Umbilical cord (tissue), 2 donors: ENCODE measurements around the gene HS3ST1. TPM values are rescaled to one million over a fixed set of nuclear protein-coding genes. Genes with fewer than 3 reads are reported as not detected.

Experiments used
- DNase-seq: peaks from one replicate; pipeline ENCODE4 v3.0.0-alpha.2; 2015; ENCODE audit warnings: low spot score
- total RNA-seq: library from RNA; depleted of rRNA; stranded (reverse); fragments of >200 nt; gene quantifications from one replicate; pipeline ENCODE4 v1.2.3, GENCODE V29; 2014; ENCODE audit warnings: low replicate concordance; ENCODE audit not compliant: insufficient read depth

Gene HS3ST1
- 2.4 TPM for total RNA-seq

DNA sequence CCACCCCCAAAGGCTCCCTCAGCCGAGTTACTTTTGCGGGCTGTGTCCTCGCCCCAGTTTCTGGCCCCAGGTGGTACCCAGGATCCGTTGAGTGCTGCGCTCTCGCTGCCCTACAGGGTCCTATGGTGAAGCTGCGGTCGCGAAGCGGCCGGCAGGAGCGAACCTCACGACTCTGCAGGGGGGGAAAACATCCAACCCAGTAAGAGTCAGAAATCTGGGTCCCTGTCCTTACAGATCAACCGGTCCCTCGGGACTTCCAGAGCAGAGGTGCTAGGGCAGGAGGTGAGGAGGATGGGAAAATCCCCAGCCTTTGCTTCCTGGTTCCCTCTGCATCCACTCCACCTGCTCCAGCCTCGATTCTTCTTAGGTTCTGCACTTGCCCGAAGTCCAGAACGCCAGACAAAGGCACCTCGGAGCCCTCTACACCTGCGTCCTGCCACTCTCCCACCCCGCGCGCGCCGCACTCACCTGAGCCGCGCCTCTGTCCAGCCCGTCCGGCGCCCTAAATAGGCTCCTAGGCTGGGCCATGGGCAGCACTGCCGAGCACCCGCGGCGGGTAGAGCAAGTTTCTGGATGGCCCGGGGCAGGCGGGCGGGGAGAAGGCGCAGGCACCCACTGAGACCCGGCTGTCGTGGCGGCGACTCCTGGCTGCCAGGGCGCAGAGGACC is at the start of gene HS3ST1:
Gene HS3ST1, minus strand, starts transcription at position 664 of the 668 bp plus-strand sequence. CDS start 28,889 bp downstream, outside the sequence.
- DNase-seq: no peak

DNA sequence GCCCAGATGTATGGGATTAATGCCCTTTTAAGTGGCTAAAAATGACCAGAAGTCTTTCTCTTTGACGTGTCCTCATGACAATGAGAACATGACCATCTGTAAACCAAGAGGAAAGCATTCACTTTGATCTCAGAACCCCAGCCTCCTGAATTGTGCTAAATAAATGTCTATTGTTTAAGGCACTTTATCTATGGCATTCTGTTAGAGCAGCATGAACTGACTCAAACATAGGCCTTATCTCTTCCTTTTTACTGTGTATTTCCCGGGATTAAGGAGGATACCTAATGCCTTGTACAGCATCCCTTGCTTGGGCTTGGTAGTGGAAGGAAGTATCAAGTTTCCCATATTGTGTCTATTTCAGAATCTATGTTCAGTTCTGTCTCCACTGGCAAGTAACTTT is 47.2 kb upstream of the HS3ST1 start:
- DNase-seq: no peak

DNA sequence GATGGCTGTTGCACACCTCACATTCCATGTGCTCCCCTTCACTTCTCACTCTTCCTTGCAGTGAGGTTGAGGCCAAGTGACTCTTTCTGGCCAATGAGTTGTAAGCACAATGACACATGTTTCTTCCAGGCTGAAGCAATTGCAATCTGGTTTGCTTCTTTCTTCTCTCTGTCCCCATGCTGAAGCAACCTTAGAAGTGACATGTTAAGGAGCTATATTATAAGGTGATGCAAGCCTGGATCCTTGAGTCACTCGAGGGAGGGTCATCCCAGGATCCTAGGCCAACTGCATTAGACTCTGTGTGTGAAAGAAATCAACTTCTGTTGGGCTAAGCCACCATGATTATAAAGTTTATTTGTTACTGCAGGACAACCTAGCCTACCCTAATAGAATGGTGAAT is 45.5 kb upstream of the HS3ST1 start:
- DNase-seq: no peak

DNA sequence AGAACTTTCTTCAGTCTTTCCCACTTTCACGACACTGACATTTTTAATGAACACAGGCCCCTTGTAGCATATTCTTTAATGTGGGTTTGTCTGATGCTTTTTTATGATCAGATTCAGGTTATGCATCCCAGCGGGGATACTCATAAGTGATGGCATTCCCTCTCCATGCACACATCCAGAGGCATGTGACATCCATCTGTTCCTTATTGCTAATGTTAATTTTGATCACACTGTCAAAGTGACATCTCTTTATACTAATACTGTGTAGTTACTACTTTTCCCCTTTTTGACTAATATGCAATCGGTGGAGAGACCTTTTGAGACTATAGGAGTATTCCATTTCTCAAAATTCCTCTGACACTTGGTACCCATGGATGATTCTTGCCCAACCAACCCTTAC is 43.8 kb upstream of the HS3ST1 start:
- no peak for DNase-seq

DNA sequence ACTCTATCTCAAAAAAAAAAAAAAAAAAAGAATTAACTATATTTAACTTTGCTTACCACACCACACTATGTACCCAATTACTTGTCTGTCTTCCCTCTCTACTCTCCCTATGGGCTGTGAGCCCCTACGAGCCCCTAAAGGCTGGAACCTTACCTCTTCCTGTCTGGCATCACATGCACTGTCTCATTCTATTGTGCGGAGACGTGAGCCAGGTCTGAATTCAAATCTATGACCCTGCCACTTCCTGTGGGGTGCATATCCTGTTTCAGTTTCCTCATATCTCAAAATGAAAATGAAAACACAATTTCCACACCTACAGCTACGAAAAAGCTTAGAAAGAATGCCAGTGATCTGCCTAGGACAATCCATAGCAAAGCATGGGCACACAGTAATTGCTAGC is 42.9 kb upstream of the HS3ST1 start:
- peak; percentile 15 for DNase-seq

DNA sequence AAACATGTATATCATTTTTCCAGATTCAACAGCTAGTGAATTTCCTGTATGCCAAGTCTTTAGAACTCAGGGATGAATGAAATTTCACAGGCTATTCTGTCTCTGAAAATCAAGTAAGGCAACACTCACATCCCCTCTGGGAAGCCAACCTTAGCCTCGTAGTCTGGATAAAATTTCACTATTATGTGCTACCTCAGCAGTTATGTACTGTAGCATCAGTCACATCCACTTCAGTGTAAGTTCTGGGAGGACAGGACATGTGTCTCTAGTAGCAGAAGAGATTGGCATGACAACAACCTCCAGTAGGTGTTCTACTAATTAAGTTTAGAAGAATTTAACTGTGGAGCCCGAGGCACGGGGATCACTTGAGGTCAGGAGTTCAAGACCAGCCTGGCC is 42.4 kb upstream of the HS3ST1 start:
- DNase-seq: no peak

DNA sequence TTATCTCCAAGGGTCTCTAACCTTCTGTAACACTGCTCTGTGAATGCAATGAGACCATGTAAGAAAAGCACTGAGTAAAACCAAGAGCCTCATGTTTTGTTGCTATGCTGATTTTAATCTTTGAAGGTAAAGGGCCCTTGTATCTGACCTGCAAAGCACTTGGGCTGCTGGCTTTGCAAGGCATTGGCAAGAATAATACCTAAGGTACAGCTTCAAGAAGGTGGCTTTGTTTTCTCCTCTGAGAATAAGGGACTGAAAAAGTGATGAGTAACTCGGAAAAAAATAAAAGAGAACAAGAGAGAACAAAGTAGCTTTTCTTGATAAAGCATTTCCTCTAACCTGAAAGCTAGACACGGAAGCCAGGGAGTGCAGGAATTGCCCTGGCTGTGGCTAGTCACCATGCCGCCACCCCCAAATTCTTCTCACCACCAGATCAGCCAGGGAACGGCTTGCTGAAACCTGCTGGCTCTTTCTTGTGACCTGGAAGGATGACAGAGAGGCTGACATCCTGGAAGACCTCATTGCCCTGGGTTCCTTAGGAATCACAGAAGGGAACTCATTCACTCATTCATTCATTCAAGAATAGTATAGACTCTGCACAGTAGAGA is 41.8 kb upstream of the HS3ST1 start:
- DNase-seq: no peak

DNA sequence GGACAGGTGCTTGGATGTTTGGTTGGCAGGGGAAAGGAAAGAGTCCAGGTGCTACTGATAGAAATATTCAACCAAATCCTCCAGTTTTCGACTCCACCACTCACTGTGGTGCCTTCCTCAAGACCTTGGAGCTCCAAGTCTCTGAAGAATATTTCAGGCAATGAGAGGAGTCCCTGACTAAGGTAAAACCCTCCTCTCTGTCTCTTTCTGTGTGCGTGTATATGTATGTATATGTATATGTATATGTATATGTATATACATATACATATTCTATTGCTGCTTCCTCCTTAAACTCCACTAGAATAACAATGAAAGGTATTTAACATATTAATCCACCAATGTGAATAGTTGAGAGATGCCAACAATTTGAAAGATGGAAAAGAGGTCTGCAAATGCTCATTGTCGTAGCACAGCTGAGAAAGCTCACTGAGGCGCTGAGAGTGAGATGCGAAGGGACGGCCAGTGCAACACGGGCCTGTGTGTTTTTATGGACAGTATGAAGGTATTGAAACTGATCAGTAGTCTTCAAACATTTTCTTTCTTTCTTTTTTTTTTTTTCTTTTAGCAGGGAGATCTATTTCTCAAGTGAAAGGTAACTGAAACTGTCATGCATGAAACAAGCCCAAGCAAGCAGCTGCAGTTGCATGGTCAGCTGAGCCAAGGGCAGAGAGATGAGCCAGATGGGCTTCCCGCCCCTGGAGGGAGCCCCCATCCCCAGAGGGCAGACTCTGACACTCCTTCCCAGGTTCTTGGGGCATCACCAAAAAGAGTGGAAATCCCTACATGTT is 41.1 kb upstream of the HS3ST1 start:
- no peak for DNase-seq

DNA sequence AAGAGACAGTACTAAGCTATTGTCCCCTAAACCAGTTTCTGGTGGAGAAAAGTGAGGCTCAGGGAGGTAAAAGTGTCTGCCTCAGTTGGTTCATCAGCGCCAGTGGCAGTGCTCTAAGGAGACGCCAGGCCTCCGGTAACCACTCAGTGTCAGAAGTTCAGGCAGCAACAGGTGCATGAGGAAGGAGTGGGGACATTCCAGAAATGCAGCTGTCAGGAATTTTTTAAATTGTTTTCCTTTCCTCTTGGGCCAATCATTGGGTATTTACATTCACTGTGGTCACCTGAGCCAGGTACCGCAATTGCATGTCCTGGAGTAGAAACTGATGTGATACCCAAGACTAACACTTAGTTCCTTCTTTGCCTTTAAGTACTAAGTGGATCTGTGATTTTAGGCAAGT is 40.2 kb upstream of the HS3ST1 start:
- DNase-seq: no peak

DNA sequence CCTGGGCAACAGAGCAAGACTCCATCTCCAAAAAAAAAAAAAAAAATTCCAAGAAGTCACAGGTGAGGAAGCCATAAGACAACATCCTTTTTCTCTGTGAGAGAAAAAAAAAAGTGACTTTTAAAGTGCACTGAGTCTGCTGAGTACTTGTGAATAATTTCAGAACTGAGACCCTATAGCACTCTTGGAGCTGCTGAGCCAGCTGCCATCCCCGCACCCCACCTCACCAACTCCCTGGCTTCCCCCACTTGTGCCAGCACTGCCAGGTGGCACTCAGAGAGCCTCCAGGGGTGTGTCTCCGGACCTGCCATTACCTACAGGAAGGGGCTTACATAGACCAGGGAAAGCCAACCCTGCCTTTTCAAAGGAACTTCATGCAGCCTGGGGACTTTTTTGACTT is 39.2 kb upstream of the HS3ST1 start:
- DNase-seq: no peak

DNA sequence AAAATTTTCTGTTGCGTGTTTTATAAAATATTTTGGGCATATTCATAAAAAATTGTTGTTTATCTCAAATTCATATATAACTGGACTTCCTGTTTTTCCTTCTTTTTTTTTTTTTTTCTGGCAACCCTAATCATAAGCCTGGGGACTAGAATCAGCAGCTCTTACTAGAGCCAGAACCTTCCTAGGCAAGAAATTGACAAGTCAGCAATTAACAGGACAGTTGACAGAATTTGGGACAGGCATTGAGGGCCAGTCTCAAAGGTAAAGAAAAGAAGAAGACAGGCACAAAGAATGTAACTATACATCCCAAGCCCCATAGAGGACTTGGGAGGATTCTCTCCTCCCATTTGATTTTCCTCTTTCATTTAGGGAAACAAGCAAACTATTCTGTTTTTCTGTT is 35.0 kb upstream of the HS3ST1 start:
- DNase-seq: no peak

DNA sequence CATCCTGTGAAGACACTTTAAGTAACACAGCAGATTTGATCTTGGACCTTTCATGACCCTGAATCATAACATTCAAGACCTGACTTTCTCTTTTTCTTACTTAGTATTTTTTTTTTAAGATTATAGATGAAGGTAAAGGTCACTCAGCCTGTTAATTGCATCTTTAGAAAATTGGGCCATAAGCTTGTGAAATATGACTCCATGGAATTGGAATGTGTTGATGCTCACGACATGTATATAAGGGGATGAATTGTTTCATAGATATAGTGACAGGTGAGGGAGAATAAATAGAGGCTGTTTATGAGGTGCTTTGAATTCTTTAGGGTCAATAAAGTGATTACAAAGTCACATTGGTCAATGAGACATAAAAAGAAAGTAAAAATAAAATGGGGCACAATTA is 27.7 kb upstream of the HS3ST1 start:
- no peak for DNase-seq

DNA sequence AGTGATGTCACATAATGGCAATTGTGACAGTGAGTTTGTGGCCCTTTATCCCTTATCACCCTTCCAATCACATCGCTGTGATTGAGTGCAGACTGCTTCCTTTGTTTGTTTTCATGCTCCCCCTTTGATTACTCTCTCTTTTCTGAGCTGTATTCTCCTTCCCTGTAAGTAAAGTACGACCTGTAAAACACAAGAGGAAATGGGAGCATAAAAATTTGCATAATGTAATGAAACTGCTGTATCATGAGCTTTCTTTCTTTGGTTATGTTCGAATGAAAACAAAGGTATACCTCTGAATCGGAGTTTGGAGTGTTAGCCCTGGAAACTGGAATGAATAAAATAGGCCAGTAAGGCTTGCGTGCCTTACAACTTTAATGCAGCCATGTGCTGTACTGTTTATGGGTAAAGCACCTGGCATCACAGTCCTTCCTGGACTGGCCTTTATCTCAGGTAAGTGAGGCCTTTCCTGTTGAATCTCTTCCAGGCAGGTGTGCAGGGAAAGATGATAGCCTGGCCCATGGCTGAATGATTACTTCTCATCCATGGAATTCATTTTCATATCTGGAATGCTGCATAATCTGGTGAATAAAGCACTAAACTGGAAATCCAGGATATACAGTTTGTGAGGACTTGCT is 26.6 kb upstream of the HS3ST1 start:
- DNase-seq: no peak

DNA sequence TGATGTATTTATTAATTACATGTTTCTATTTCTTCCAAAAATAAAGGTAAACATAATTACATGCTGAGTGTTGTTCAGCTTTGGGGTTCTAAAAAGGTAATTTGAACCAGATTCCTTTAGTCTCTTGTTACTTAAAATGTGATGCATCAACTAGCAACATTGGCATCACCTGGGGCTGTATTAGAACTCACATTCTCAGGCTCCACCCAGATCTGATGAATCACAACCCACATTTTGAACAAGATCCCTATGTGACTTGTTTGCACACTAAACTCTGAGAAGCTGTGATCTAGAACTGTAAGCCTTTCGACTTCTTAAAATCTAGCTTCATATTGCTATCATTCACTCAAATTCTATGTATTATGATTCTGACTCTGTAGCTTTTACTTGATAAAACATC is 23.0 kb upstream of the HS3ST1 start:
- no peak for DNase-seq

DNA sequence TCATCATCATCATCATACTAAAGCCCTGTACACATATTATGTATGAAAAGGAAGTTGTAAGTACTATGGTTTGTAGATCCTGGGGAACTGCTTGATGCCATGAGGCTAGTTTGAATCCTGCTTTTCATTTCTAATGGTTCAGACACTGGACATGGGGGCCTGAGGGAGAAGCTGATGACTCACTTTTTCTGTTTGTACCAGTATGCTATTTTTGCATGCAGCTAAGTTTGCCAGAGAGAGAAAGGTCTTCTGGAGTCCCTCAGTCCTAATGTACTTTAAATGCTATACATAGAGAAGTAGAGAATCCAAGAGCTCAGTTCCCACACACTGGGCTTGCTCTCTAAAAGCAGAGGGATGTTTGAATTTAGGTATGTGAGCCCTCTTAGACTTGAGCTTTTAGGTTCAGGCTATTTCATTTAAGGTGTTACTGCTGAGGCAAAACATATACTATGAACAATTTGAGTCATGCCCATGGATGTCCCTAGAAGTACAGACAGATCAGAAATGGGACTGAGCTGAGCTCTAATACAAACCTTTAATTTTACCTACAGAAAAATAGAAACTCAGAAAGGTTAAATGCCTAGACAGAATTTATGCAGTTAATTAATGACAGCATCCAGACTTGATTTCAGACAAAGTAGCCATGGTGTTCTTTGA is 17.6 kb upstream of the HS3ST1 start:
- peak; percentile 67 for DNase-seq

DNA sequence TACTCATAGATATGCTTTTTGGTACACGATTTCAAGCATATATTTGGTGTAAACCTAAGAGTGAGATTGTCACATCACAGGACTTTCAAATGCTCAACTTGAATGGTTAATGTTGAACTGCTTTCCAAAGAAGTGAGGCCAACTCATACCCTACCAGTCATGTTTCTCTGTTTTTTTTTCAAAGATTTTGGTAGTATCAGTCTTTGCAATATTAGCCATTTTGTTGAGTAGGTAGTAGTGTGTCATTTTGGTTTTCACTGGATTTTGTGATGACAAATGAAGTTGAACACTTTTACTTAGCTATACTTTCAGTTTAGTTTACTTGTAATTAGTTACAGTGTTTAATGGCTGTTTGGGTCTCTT is 12.5 kb upstream of the HS3ST1 start:
- no peak for DNase-seq

DNA sequence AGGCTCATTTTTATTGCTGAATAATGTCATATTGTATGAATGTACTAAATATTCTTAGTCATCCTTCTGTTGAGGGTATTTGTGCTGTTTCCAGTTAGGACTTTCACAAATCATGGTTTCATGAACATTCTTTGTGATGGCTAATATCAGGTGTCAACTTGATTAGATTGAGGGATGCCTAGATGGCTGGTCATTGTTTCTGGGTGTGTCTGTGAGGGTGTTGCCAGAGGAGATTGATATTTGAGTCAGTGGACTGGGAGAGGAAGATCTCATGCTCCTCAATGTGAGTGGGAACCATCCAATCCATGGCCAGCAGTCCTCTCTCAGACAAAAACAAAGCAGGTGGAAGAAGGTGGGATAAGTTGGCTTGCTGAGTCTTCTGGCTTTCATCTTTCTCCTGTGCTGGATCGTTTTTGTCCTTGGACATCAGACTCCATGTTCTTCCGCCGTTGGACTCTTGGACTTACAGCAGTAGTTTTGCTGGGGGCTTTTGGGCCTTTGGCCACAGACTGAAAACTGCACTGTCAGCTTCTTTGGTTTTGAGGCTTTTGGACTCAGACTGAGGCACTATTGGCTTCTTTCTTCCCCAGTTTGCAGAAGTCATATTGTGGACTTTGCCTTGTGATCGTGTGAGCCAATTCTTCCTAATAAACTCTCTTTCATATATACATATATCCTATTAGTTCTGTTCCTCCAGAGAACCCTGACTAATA is 11.9 kb upstream of the HS3ST1 start:
- no peak for DNase-seq

DNA sequence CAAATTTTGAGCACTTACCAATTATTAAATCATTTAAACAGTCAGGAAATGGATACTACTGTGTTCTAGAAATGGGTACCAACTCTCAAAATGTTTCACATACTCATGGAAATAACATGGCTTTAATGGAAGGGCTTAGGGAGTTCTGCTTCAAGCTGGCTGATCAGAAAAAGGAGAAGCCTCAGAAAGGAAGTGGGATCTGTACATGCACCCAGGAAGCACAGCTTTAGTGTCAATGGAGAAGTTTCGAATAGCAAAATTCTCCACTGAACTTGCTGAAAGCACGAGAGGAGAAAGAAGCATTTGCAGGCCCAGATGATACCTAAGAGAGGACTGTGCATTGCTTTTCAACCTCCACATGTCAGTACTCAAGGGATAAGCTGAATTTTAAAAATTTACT is 11.1 kb upstream of the HS3ST1 start:
- DNase-seq: no peak

DNA sequence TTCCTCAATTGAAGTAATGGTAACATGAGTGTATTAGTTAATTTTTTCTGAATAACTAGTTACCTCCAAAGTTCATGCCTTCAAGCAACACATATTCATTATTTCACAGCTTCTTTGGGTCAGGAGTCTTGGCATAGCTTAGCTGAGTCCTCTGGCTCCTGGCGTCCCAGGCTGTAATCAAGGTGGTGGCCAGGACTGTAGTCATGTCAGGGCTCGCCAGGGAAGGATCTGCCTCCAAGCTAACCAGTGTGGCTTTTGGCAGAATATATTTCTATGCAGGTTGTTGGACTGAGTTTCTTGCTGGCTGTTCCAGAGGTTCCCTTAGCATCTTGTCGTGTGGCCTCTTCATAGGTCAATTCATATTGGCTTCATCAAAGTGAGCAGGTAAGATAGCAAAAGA is 10.0 kb upstream of the HS3ST1 start:
- DNase-seq: no peak

DNA sequence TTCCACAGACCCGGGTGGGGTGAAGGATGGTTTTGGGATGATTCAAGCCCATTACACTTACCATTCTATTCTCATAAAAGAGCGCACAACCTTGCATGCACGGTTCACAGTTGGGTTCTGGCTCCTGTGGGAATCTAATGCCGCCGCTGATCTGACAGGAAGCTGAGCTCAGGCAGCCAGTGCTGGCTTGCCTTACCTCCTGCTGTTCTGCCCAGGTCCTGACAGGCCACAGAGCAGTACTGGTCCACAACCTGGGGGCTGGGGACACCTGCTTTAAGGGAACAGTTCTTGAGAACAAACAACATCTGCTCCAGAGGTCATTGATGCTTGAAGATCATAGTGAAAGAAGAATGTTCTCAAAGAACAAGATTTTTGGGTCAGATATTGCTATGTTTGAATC is 8.0 kb upstream of the HS3ST1 start:
- no peak for DNase-seq

DNA sequence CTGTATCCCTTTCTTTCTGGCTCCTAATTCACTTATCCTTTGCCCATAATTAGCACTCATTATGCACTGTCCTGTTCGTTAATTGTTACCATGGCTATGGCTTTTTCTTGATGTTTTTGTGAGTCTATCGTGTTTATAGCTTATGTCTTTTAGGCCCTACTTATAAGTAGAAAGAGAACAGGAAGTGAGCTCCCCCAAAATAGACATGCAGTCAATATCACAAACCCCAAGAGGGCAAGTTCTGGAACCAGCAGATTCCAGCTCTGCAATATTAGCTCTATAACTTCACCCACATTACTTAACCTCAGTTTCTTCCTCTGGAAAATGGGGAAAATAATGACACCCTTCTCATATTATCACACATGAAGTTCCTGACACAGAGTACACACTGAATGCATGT is 7.4 kb upstream of the HS3ST1 start:
- DNase-seq: no peak
